CD14-positive monocyte (primary cell): ENCODE results near the gene CALHM2. TPM values are rescaled to one million over a fixed set of nuclear protein-coding genes. Genes with fewer than 3 reads are reported as not detected.

ENCODE experiments used
- DNase-seq, 3 donors: peaks; one replicate each; pipeline ENCODE4 v3.0.0-alpha.2; 2011 to 2022
- H2AFZ ChIP-seq: 2 replicates; pipeline ENCODE4 v1.6.0; 2012; ENCODE audit warnings: mild to moderate bottlenecking, low read depth, low read length, inconsistent platforms; ENCODE audit not compliant: insufficient read depth, poor library complexity, severe bottlenecking
- H3K27ac ChIP-seq, 2 donors: 1 replicate in 1 of 2; 2 replicates in 1 of 2; pipeline ENCODE4 v1.5.1; 2012 to 2013; ENCODE audit warnings: low read length in 2 of 2, control low read depth in 1 of 2, inconsistent platforms in 1 of 2, low read depth in 1 of 2, mild to moderate bottlenecking in 1 of 2
- H3K27me3 ChIP-seq, 2 donors: one replicate each; pipeline versions ENCODE4 v1.6.0 to v1.6.1; 2011 to 2013; ENCODE audit warnings: low read length in 2 of 2; ENCODE audit not compliant: control insufficient read depth in 2 of 2, insufficient read depth in 2 of 2
- H3K36me3 ChIP-seq, 2 donors: replicated peaks in 1 of 2; 1 replicate in 1 of 2; 2 replicates in 1 of 2; pipeline versions ENCODE4 v1.5.1 to v1.6.1; 2012 to 2013; ENCODE audit warnings: low read length in 2 of 2, control low read depth in 1 of 2, inconsistent platforms in 1 of 2, mild to moderate bottlenecking in 1 of 2; ENCODE audit not compliant: insufficient read depth in 2 of 2, control insufficient read depth in 1 of 2
- H3K4me1 ChIP-seq, 2 donors: 1 replicate in 1 of 2; 2 replicates in 1 of 2; pipeline versions ENCODE4 v1.5.1 to v1.6.1; 2012 to 2013; ENCODE audit warnings: low read length in 2 of 2, control low read depth in 1 of 2, inconsistent platforms in 1 of 2, mild to moderate bottlenecking in 1 of 2, moderate library complexity in 1 of 2; ENCODE audit not compliant: insufficient read depth in 2 of 2, control insufficient read depth in 1 of 2
- H3K4me2 ChIP-seq: replicated peaks from 2 replicates; pipeline ENCODE3; 2012; ENCODE audit warnings: low read length, moderate library complexity, mild to moderate bottlenecking; ENCODE audit not compliant: poor library complexity, severe bottlenecking; ENCODE audit errors: extremely low read depth
- H3K4me3 ChIP-seq, 3 experiments: fragments of 200-600 bp in 1 of 3; sonication (generic) in 1 of 3; replicated peaks in 1 of 3; 1 replicate in 2 of 3; 2 replicates in 1 of 3; pipeline ENCODE4 v1.5.1; 2011 to 2013; ENCODE audit warnings: low read length in 3 of 3, mild to moderate bottlenecking in 3 of 3, control low read depth in 2 of 3, low read depth in 2 of 3, inconsistent platforms in 1 of 3, moderate library complexity in 1 of 3
- H3K79me2 ChIP-seq: 2 replicates; pipeline ENCODE4 v1.6.0; 2012; ENCODE audit warnings: mild to moderate bottlenecking, control low read depth, inconsistent platforms, low read length, moderate library complexity; ENCODE audit not compliant: insufficient read depth
- H3K9ac ChIP-seq: 2 replicates; pipeline ENCODE4 v1.6.0; 2017; ENCODE audit warnings: low read length, mild to moderate bottlenecking; ENCODE audit not compliant: insufficient read depth, poor library complexity, severe bottlenecking
- H3K9me3 ChIP-seq, 2 donors: replicated peaks in 1 of 2; 1 replicate in 1 of 2; 2 replicates in 1 of 2; pipeline versions ENCODE4 v1.5.1 to v1.6.1; 2012 to 2013; ENCODE audit warnings: low read length in 2 of 2, control low read depth in 1 of 2; ENCODE audit not compliant: control insufficient read depth in 1 of 2, insufficient read depth in 1 of 2
- H4K20me1 ChIP-seq: 2 replicates; pipeline ENCODE4 v1.6.0; 2012; ENCODE audit warnings: mild to moderate bottlenecking, low read length, control low read depth, moderate library complexity; ENCODE audit not compliant: insufficient read depth
- H3K27ac Mint-ChIP-seq, 7 donors: one replicate each; pipeline ENCODE4 v1.8.0; 2020; ENCODE audit warnings: mild to moderate bottlenecking in 7 of 7, mixed read lengths in 7 of 7, moderate library complexity in 6 of 7, inconsistent platforms in 2 of 7
- H3K27me3 Mint-ChIP-seq, 3 donors: one replicate each; pipeline ENCODE4 v1.8.0; 2021 to 2022; ENCODE audit warnings: low read depth in 3 of 3, mild to moderate bottlenecking in 3 of 3, mixed read lengths in 3 of 3, moderate library complexity in 3 of 3, inconsistent platforms in 1 of 3
- H3K36me3 Mint-ChIP-seq, 2 donors: one replicate each; pipeline ENCODE4 v1.8.0; 2020; ENCODE audit warnings: mixed read lengths in 2 of 2, inconsistent platforms in 1 of 2, mild to moderate bottlenecking in 1 of 2
- H3K4me1 Mint-ChIP-seq: one replicate; pipeline ENCODE4 v1.8.0; 2020; ENCODE audit warnings: mild to moderate bottlenecking, mixed read lengths
- H3K4me3 Mint-ChIP-seq, 2 donors: one replicate each; pipeline ENCODE4 v1.8.0; 2020; ENCODE audit warnings: mild to moderate bottlenecking in 2 of 2, mixed read lengths in 2 of 2, moderate library complexity in 1 of 2
- H3K9me3 Mint-ChIP-seq, 7 donors: one replicate each; pipeline ENCODE4 v1.8.0; 2020 to 2022; ENCODE audit warnings: mixed read lengths in 7 of 7, mild to moderate bottlenecking in 6 of 7, moderate library complexity in 6 of 7, inconsistent platforms in 2 of 7
- WGBS: methylation state at CpG from one replicate; pipeline ENCODE4 v1.1.5; 2013; ENCODE audit warnings: missing lambda C conversion rate; ENCODE audit not compliant: insufficient coverage; 5-methylcytosine and 5-hydroxymethylcytosine counted together
- intact Hi-C, 2 donors: fragments of 100-400 bp; cut with micrococcal nuclease; formaldehyde crosslinking; loops; one replicate each; pipeline versions ENCODE4 v1.15.0 to v1.15.1; 2023
- polyA plus RNA-seq, 3 donors: library from polyadenylated mRNA; depleted of rRNA in 1 of 3; unstranded in 2 of 3; stranded (reverse) in 1 of 3; fragments of 300-500 nt in 2 of 3; fragments of >200 nt in 1 of 3; fragmentation: Illumina TruSeq in 2 of 3; gene quantifications; 1 replicate in 2 of 3; 2 replicates in 1 of 3; pipeline ENCODE4 v1.2.3, GENCODE V29; 2012 to 2021
- TF ChIP-seq, protein P1 (sequence below): fragments of 200-600 bp; IDR thresholded peaks from one replicate; pipeline ENCODE4 v1.8.0; 2022; ENCODE audit warnings: antibody characterized with exemption, mild to moderate bottlenecking

Gene CALHM2
- polyA plus RNA-seq, 3 donors, result 48.4 to 80.7 (median 66.5) TPM

DNA sequence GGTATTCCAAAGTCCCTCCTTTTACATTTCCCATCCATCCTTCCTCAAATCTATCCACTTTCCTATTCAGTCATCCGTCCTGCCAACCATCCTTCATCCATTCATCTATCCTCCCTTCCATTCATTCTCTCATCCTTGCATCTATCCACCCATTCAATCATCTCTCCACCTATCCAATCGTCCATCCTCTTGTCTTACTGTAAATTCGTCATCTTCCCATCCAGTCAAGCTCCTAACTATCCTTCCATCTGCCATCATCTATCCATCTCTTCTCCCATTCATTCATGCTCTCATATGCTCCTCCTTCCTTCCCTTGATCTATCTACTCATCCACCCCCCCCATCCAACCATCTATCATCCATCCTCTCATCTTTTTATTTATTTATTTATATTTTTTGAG is 21.9 kb upstream of the CALHM2 start:
- H3K9me3 ChIP-seq, result no peaks in the 10 kb centered on the region
- no peak overlapping the region for H3K4me3 Mint-ChIP-seq
- H3K27ac ChIP-seq, result no peak overlapping the region
- no peak overlapping the region for H2AFZ ChIP-seq
- H3K4me2 ChIP-seq, result no peak overlapping the region
- H3K9ac ChIP-seq, result no peak overlapping the region
- no peaks in the 10 kb centered on the region for H3K27me3 ChIP-seq
- DNase-seq, result no peak
- H3K4me3 ChIP-seq, result no peak overlapping the region
- H3K9me3 Mint-ChIP-seq, result peaks cover 0 to 9% (median 3%) of the 10 kb centered on the region in 7 donors
- peaks cover 0 to 8% (median 0%) of the 10 kb centered on the region in 3 donors for H3K27me3 Mint-ChIP-seq
- TF ChIP-seq, protein P1, sequence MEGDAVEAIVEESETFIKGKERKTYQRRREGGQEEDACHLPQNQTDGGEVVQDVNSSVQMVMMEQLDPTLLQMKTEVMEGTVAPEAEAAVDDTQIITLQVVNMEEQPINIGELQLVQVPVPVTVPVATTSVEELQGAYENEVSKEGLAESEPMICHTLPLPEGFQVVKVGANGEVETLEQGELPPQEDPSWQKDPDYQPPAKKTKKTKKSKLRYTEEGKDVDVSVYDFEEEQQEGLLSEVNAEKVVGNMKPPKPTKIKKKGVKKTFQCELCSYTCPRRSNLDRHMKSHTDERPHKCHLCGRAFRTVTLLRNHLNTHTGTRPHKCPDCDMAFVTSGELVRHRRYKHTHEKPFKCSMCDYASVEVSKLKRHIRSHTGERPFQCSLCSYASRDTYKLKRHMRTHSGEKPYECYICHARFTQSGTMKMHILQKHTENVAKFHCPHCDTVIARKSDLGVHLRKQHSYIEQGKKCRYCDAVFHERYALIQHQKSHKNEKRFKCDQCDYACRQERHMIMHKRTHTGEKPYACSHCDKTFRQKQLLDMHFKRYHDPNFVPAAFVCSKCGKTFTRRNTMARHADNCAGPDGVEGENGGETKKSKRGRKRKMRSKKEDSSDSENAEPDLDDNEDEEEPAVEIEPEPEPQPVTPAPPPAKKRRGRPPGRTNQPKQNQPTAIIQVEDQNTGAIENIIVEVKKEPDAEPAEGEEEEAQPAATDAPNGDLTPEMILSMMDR, result no peak
- no peaks in the 10 kb centered on the region for H4K20me1 ChIP-seq
- H3K4me1 ChIP-seq, result peaks cover 51 to 59% of the 10 kb centered on the region in 2 donors
- peaks cover 0 to 5% of the 10 kb centered on the region in 2 donors for H3K36me3 Mint-ChIP-seq
- WGBS, result 98% methylated on average over 3 of the region's 3 CpGs
- peak overlapping the region in 1 of 7 donors; percentile 3 for H3K27ac Mint-ChIP-seq
- no peaks in the 10 kb centered on the region for H3K36me3 ChIP-seq
- no peaks in the 10 kb centered on the region for H3K79me2 ChIP-seq
- intact Hi-C loops, result no loop called here
- H3K4me1 Mint-ChIP-seq, result peaks cover 42% of the 10 kb centered on the region

DNA sequence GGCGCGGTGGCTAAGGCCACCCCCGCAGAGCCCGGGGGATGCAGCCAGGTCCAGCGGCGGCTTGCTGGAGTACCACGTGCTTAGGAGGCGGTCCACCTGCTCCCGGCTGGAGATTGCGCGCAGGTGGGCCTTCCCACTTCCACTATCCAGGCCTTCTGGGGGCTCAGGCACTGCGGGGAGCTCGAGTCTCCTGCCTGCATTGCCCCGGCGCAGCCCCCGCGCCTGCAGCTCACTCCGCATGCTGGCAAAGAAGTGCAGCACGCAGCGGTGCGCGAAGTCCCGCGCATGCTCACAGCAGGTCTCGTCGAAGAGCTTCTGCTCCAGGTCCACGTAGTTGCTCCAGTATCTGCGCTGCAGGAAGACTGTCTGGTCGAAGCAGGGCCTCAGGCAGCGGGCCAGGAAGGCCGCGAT is 21.1 kb upstream of the CALHM2 start:
- 96% methylated on average over 30 of the region's 32 CpGs for WGBS
- intact Hi-C loops, result no loop called here

More for the DNA sequence above, 21.1 kb upstream of the CALHM2 start:
- Mint-ChIP-seq H3K27me3 (peaks cover 0 to 8% (median 0%) of the 10 kb centered on the region in 3 donors), H3K4me3 (no peak overlapping the region), H3K27ac (peak overlapping the region in 2 of 7 donors; percentile 32 to 53), H3K36me3 (peaks cover 0 to 5% of the 10 kb centered on the region in 2 donors), H3K9me3 (peaks cover 0 to 9% (median 3%) of the 10 kb centered on the region in 7 donors), H3K4me1 (peaks cover 50% of the 10 kb centered on the region)
- no peak overlapping the region for H3K4me3 ChIP-seq
- H3K36me3 ChIP-seq, result no peaks in the 10 kb centered on the region
- H4K20me1 ChIP-seq, result no peaks in the 10 kb centered on the region
- no peaks in the 10 kb centered on the region for H3K79me2 ChIP-seq
- H3K4me2 ChIP-seq, result no peak overlapping the region
- peak overlapping the region; percentile 90 for H3K27ac ChIP-seq
- DNase-seq, result no peak
- H3K9me3 ChIP-seq, result no peaks in the 10 kb centered on the region
- H3K27me3 ChIP-seq, result no peaks in the 10 kb centered on the region
- no peak overlapping the region for H3K9ac ChIP-seq
- no peak overlapping the region for H2AFZ ChIP-seq
- TF ChIP-seq, protein P1, result no peak
- H3K4me1 ChIP-seq, result peaks cover 58 to 63% of the 10 kb centered on the region in 2 donors
